Measurements from ENCODE around the gene TICAM1. TPM values are rescaled to one million over a fixed set of nuclear protein-coding genes. Genes with fewer than 3 reads are reported as not detected.
A peak's percentile ranks its signal among the peaks of the same experiment; 100 is the strongest.

TICAM1 gene
- total and polyA plus RNA-seq, 10 of the 15 experiments (the other 5 are each of a cell fraction or from before 2014, with no cell fraction given), result 0.31 to 31.1 (median 5.3) TPM

- TF ChIP-seq, protein P1, sequence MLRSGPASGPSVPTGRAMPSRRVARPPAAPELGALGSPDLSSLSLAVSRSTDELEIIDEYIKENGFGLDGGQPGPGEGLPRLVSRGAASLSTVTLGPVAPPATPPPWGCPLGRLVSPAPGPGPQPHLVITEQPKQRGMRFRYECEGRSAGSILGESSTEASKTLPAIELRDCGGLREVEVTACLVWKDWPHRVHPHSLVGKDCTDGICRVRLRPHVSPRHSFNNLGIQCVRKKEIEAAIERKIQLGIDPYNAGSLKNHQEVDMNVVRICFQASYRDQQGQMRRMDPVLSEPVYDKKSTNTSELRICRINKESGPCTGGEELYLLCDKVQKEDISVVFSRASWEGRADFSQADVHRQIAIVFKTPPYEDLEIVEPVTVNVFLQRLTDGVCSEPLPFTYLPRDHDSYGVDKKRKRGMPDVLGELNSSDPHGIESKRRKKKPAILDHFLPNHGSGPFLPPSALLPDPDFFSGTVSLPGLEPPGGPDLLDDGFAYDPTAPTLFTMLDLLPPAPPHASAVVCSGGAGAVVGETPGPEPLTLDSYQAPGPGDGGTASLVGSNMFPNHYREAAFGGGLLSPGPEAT (IDR thresholded peaks at IDR 0.05; ENCODE audit: low read depth), result no peak
- TF ChIP-seq JUNB (IDR thresholded peaks at IDR 0.05), result no peak
- TF ChIP-seq ZNF384 (IDR thresholded peaks at IDR 0.05; ENCODE audit: borderline replicate concordance, low read depth, low read length), result no peak
- no peak for TF ChIP-seq TAF1 (IDR thresholded peaks at IDR 0.05; ENCODE audit: borderline replicate concordance, low read depth, low read length)
- TF ChIP-seq STAT1 (conservative IDR thresholded peaks at IDR 0.05), result no peak
- TF ChIP-seq RB1 (IDR thresholded peaks at IDR 0.05; ENCODE audit: borderline replicate concordance), result peak; percentile 59; the same call in 1 of the 2 replicates
- no peak for TF ChIP-seq CEBPZ (IDR thresholded peaks at IDR 0.05; ENCODE audit: low read depth, low read length)
- no peak for TF ChIP-seq DPF2 (IDR thresholded peaks at IDR 0.05)
- TF ChIP-seq IRF4 (IDR thresholded peaks at IDR 0.05; ENCODE audit: low read depth, low read length), result peak; percentile 52; the same call in 1 of the 2 replicates
- no peak for TF ChIP-seq POLR2AphosphoS2 (IDR thresholded peaks at IDR 0.05; ENCODE audit: low read depth, low read length)
- 0 out of 2 replicates have a peak, but pooled peaks have one; percentile 25 for TF ChIP-seq EED (IDR thresholded peaks at IDR 0.05; ENCODE audit: low read depth)
- TF ChIP-seq GATAD2B (conservative IDR thresholded peaks at IDR 0.05; ENCODE audit: low read depth), result no peak
- TF ChIP-seq, protein P2, sequence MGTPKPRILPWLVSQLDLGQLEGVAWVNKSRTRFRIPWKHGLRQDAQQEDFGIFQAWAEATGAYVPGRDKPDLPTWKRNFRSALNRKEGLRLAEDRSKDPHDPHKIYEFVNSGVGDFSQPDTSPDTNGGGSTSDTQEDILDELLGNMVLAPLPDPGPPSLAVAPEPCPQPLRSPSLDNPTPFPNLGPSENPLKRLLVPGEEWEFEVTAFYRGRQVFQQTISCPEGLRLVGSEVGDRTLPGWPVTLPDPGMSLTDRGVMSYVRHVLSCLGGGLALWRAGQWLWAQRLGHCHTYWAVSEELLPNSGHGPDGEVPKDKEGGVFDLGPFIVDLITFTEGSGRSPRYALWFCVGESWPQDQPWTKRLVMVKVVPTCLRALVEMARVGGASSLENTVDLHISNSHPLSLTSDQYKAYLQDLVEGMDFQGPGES (IDR thresholded peaks at IDR 0.05), result no peak
- TF ChIP-seq EP300 (IDR thresholded peaks at IDR 0.05; ENCODE audit: borderline replicate concordance in 1 of 2, control insufficient read depth in 1 of 2, low read depth in 2 of 2, low read length in 2 of 2), result no peak
- TF ChIP-seq RAD51 (IDR thresholded peaks at IDR 0.05), result no peak
- TF ChIP-seq CBX5 (IDR thresholded peaks at IDR 0.05; ENCODE audit: low read depth), result peak; percentile 85; the same call in 1 of the 2 replicates
- TF ChIP-seq NFYB (IDR thresholded peaks at IDR 0.05; ENCODE audit: insufficient read depth, low read depth, low read length), result no peak
- no peak for TF ChIP-seq KLF5 (IDR thresholded peaks at IDR 0.05; ENCODE audit: partially characterized antibody)
- no peak for TF ChIP-seq BHLHE40 (IDR thresholded peaks at IDR 0.05; ENCODE audit: borderline replicate concordance in 1 of 2, low read depth in 2 of 2, low read length in 1 of 2)
- no peak for TF ChIP-seq SMC3 (IDR thresholded peaks at IDR 0.05; ENCODE audit: borderline replicate concordance, low read length)
- no peak for TF ChIP-seq PKNOX1 (IDR thresholded peaks at IDR 0.05)
- no peak for TF ChIP-seq PML (IDR thresholded peaks at IDR 0.05; ENCODE audit: low read length)
These were observed 62.4 kb downstream of the TICAM1 start (continued) for GRCh38 chr19:4768934-4769777.
